Epithelial cell of umbilical artery (primary cell): ENCODE results near the gene GYPC. TPM values are rescaled to one million over a fixed set of nuclear protein-coding genes. Genes with fewer than 3 reads are reported as not detected.

Experiments
- total RNA-seq: library from RNA; depleted of rRNA; stranded (reverse); fragments of >200 nt; gene quantifications from 2 replicates; pipeline ENCODE4 v1.2.3, GENCODE V29; 2014

The GYPC gene, protein sequence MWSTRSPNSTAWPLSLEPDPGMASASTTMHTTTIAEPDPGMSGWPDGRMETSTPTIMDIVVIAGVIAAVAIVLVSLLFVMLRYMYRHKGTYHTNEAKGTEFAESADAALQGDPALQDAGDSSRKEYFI
- total RNA-seq = 0.32 and 1.5 TPM in 2 replicates

DNA sequence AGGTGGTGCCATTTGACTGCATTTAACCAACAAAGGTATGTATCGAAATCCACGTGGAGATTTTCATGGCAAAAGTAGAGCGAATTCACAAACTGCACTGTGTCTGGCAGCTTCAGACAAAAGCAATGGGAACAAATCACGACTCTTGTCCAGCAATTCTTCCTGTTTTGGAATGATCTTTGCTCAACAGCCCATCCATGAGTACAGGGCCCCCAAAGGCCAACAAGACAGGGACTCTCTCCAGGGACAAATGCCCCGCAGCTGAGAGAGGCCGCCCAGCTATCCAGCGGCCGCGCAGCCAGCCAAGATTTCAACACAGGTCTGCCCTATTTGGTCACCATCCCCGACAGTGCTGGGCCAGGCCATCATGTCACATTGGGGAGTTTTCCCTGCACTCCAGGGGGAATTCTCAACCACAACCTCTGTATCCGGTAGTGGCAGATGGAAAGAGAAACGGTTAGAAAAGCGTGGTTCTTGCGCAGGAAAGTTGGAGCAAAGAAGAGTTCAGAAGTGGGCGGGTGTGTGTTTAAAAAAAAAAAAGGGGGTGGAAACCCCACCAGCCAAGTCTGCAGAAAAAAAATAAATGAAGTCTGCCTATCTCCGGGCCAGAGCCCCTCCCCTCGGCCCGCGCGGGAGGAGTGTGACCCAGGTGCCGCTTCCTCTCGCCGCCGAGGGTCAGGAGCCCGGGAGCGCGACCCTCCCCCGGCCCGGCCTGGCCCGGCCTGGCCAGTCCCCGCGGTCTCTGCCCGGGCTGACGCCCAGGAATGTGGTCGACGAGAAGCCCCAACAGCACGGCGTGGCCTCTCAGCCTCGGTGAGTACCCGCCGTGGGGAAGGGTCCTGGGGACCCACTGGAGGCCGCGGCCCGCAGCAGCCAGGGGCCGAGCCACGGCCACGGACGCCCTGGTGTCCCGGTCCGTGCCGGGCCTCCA lies at the start of gene GYPC:
GYPC (plus strand) TSS at position 659 of the 931 bp plus-strand sequence; CDS start at position 765, 106 bp downstream.

Other genes starting within 250 kb of the GYPC start
- gene TEX51, start 242.7 kb downstream of the GYPC start, total RNA-seq = not detected in 2 replicates